Esophagus muscularis mucosa (tissue), 4 donors: Measurements from ENCODE around the gene AATF. TPM values are rescaled to one million over a fixed set of nuclear protein-coding genes. Genes with fewer than 3 reads are reported as not detected.

Experiments
- DNase-seq: peaks from one replicate; pipeline ENCODE4 v3.0.0-alpha.2; 2017; ENCODE audit errors: extremely low spot score
- H3K27ac ChIP-seq, 4 donors: fragments of 200-600 bp; sonication (generic); replicated peaks in 1 of 4; 1 replicate in 3 of 4; 2 replicates in 1 of 4; pipeline ENCODE4 v1.5.1; 2016 to 2019; ENCODE audit warnings: mild to moderate bottlenecking in 1 of 4
- H3K27me3 ChIP-seq, 4 donors: fragments of 200-600 bp; sonication (generic); one replicate each; pipeline versions ENCODE4 v1.5.1 to v1.6.0; 2016 to 2019
- H3K36me3 ChIP-seq, 4 donors: fragments of 200-600 bp; sonication (generic); one replicate each; pipeline ENCODE4 v1.5.1; 2016 to 2019
- H3K4me1 ChIP-seq, 4 donors: fragments of 200-600 bp; sonication (generic); one replicate each; pipeline ENCODE4 v1.5.1; 2016 to 2019
- H3K4me3 ChIP-seq, 4 donors: fragments of 200-600 bp; sonication (generic); 1 replicate in 2 of 4; 2 replicates in 2 of 4; pipeline ENCODE4 v1.5.1; 2016 to 2019; ENCODE audit warnings: mild to moderate bottlenecking in 4 of 4, moderate library complexity in 1 of 4
- H3K9me3 ChIP-seq, 4 donors: fragments of 200-600 bp; sonication (generic); 1 replicate in 3 of 4; 2 replicates in 1 of 4; pipeline ENCODE4 v1.5.1; 2016 to 2019
- EP300 ChIP-seq: sonication (generic); formaldehyde crosslinking; IDR thresholded peaks from one replicate; pipeline ENCODE4 v1.6.1; 2017; ENCODE audit warnings: antibody characterized with exemption
- POLR2A ChIP-seq: fragments of 450-650 bp; IDR thresholded peaks from one replicate; pipeline ENCODE4 v1.6.1; 2017; ENCODE audit warnings: antibody characterized with exemption, moderate library complexity, mild to moderate bottlenecking, low read depth
- POLR2AphosphoS5 ChIP-seq, 2 donors: sonication (generic); formaldehyde crosslinking; IDR thresholded peaks; one replicate each; pipeline ENCODE4 v1.6.1; 2017; ENCODE audit warnings: antibody characterized with exemption in 2 of 2
- WGBS: methylation state at CpG from one replicate; pipeline ENCODE4 v1.1.5; 2018; 5-methylcytosine and 5-hydroxymethylcytosine counted together
- intact Hi-C: fragments of 100-400 bp; cut with DNase I; formaldehyde crosslinking; loops from one replicate; pipeline ENCODE4 v1.15.1; 2023
- total RNA-seq, 4 donors: library from RNA; depleted of rRNA; stranded (reverse); fragments of >200 nt; gene quantifications; one replicate each; pipeline versions ENCODE4 v1.1.0 to v1.2.1, GENCODE V29; 2016
- TF ChIP-seq, protein P1 (sequence below), 3 experiments: fragments of 200-600 bp in 2 of 3; fragments of 450-650 bp in 1 of 3; sonication (generic) in 2 of 3; IDR thresholded peaks; one replicate each; pipeline ENCODE4 v1.5.1; 2017 to 2019; ENCODE audit warnings: antibody characterized with exemption in 3 of 3, mild to moderate bottlenecking in 2 of 3, moderate library complexity in 1 of 3

Gene AATF
- total RNA-seq, 4 donors from 2014 or later, result 37.8 to 55.7 (median 45.3) TPM

- TF ChIP-seq, protein P1, sequence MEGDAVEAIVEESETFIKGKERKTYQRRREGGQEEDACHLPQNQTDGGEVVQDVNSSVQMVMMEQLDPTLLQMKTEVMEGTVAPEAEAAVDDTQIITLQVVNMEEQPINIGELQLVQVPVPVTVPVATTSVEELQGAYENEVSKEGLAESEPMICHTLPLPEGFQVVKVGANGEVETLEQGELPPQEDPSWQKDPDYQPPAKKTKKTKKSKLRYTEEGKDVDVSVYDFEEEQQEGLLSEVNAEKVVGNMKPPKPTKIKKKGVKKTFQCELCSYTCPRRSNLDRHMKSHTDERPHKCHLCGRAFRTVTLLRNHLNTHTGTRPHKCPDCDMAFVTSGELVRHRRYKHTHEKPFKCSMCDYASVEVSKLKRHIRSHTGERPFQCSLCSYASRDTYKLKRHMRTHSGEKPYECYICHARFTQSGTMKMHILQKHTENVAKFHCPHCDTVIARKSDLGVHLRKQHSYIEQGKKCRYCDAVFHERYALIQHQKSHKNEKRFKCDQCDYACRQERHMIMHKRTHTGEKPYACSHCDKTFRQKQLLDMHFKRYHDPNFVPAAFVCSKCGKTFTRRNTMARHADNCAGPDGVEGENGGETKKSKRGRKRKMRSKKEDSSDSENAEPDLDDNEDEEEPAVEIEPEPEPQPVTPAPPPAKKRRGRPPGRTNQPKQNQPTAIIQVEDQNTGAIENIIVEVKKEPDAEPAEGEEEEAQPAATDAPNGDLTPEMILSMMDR (IDR thresholded peaks at IDR 0.05), result no peak
- TF ChIP-seq POLR2A (no peak), POLR2AphosphoS5 (IDR thresholded peaks at IDR 0.05) (no peak), EP300 (no peak)
- WGBS, result 28% methylated on average over 17 of the region's 17 CpGs
- no peaks in the 10 kb centered on the region for H3K9me3 ChIP-seq
- no peaks in the 10 kb centered on the region for H3K36me3 ChIP-seq
- H3K4me1 ChIP-seq, result peaks cover 44 to 61% (median 52%) of the 10 kb centered on the region in 4 donors
- peaks cover 44 to 100% (median 98%) of the 10 kb centered on the region in 4 donors for H3K27me3 ChIP-seq
- no peak for DNase-seq
- H3K27ac ChIP-seq, result no peak overlapping the region
- peak overlapping the region in 1 of 4 donors; percentile 29 for H3K4me3 ChIP-seq
- intact Hi-C loops, result no loop called here
Observed at GRCh38 chr17:36941265-36942010, 7.3 kb upstream of the AATF start.

DNA sequence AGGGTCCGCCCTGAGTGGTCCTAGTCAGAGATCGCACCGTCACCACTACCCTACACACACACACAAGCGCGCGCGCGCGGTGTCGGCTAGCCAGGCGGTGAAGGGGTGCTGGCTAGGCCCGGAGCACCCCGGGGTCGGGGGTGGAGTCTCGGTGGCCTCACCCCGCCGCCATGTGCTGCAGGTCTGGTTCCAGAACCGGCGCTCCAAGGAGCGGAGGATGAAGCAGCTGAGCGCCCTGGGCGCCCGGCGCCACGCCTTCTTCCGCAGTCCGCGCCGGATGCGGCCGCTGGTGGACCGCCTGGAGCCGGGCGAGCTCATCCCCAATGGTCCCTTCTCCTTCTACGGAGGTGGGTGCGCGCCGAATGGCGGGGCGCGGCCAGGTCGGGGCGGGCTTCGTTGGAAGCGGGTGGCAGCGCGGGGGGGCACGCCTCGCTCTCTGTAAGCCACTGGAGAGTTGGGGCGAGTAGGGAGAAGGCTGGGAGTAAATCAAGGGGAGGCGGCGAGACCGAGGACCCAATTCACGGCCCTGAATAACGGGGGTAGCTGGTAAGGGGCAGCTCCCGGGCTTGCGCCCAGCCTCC, 6.6 kb upstream of the AATF start:
- intact Hi-C loops, result no loop called here
- no peaks in the 10 kb centered on the region for H3K36me3 ChIP-seq
- no peak for TF ChIP-seq POLR2A
- TF ChIP-seq POLR2AphosphoS5 (IDR thresholded peaks at IDR 0.05), result no peak
- no peak for TF ChIP-seq EP300
- TF ChIP-seq, protein P1 (IDR thresholded peaks at IDR 0.05), result no peak
- no peak for DNase-seq
- H3K9me3 ChIP-seq, result no peaks in the 10 kb centered on the region
- peaks cover 43 to 100% (median 98%) of the 10 kb centered on the region in 4 donors for H3K27me3 ChIP-seq
- 6% methylated on average over 35 of the region's 57 CpGs for WGBS
- H3K4me3 ChIP-seq, result peak overlapping the region; percentile 10 to 42 (median 28)
- peaks cover 37 to 54% (median 45%) of the 10 kb centered on the region in 4 donors for H3K4me1 ChIP-seq
- no peak overlapping the region for H3K27ac ChIP-seq

GRCh38 chr17:36942631-36943125, 6.1 kb upstream of the AATF start:
- H3K27ac ChIP-seq, result no peak overlapping the region
- intact Hi-C loops, result no loop called here
- no peaks in the 10 kb centered on the region for H3K9me3 ChIP-seq
- no peak for DNase-seq
- WGBS, result 4% methylated on average over 24 of the region's 59 CpGs
- peaks cover 43 to 100% (median 93%) of the 10 kb centered on the region in 4 donors for H3K27me3 ChIP-seq
- H3K36me3 ChIP-seq, result no peaks in the 10 kb centered on the region
- TF ChIP-seq POLR2A (no peak), POLR2AphosphoS5 (IDR thresholded peaks at IDR 0.05) (no peak), EP300 (no peak)
- TF ChIP-seq, protein P1 (IDR thresholded peaks at IDR 0.05), result no peak
- peak overlapping the region; percentile 10 to 42 (median 28) for H3K4me3 ChIP-seq
- H3K4me1 ChIP-seq, result peaks cover 32 to 51% (median 40%) of the 10 kb centered on the region in 4 donors

DNA sequence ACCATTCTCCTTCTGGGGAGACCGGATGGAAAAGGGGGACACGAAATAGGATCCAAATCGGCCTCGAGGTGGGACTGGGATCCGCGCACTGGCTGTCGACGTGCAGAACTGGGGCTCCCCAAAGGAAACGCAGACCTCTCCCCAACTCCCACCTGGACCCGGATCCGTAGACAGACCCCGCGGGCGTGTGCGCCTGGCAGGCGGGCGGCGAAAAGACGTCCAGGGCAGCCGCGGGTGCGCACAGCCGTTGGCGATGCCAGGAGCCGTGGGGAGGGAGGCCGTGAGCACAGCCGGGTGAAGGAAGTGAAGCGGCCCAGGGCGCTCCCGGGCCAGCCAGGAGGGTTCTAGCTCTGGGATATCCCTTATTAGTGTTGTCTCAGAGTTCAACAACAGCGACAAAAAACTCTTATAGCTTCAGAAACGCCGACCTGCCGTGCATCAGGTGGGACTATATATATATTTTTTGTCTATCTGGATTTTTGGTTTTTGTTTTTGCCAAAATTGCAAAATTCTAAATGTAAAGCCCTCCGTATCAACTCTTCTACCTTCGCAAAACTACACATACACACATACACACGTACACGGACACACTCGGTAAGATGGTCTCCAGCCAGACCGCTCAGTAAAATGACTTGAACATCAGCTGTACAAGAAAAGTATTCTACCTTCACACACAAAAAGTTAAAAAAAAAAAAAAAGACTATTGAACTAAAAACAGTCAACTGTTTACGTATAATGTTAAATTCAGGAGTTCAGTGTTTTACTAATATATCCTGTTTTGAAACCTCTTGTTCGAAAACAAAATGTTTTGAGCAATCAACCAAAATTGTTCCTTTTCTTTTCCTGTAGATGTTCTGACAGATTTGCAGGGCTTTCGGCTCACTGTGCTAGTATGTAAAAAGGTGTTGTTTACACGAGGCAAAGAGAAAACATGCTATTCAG, 5.2 kb upstream of the AATF start:
- Histone ChIP-seq H3K36me3 (no peaks in the 10 kb centered on the region), H3K9me3 (no peaks in the 10 kb centered on the region), H3K4me3 (peak overlapping the region in 1 of 4 donors; percentile 28), H3K4me1 (peaks cover 29 to 51% (median 38%) of the 10 kb centered on the region in 4 donors), H3K27me3 (peaks cover 35 to 91% (median 85%) of the 10 kb centered on the region in 4 donors), H3K27ac (no peak overlapping the region)
- intact Hi-C loops, result no loop called here
- WGBS, result 10% methylated on average over 33 of the region's 44 CpGs
- no peak for DNase-seq
- TF ChIP-seq, protein P1 (IDR thresholded peaks at IDR 0.05), result no peak
- TF ChIP-seq POLR2AphosphoS5 (IDR thresholded peaks at IDR 0.05) (peak in 1 of 2 donors; percentile 17), EP300 (no peak), POLR2A (no peak)
